Dedifferentiated amniotic fluid mesenchymal stem cell (primary cell): ENCODE data around the gene DHX8.
"Not testable (repeated sequence)": the region's sequence is repeated elsewhere in the genome, so short reads cannot be mapped to it uniquely, and the experiment has no call there.

ENCODE experiments used
- DNase-seq: peaks from one replicate; pipeline ENCODE4 v3.0.0-alpha.2; 2016; ENCODE audit errors: extremely low spot score

The DHX8 gene

GRCh38 chr17:43461185-43461584 lies 22.6 kb upstream of the DHX8 start:
- no peak for DNase-seq

- DNase-seq = not testable (repeated sequence)
Observed at GRCh38 chr17:43462569-43462968, 21.2 kb upstream of the DHX8 start.

GRCh38 chr17:43463241-43463640 lies 20.5 kb upstream of the DHX8 start:
- DNase-seq = no peak

GRCh38 chr17:43464046-43464445 lies 19.7 kb upstream of the DHX8 start:
- DNase-seq = no peak

GRCh38 chr17:43465049-43465448 lies 18.7 kb upstream of the DHX8 start:
- DNase-seq = no peak

GRCh38 chr17:43467981-43468581 lies 15.7 kb upstream of the DHX8 start:
- DNase-seq = peak; percentile 93

GRCh38 chr17:43468691-43469139 lies 15.1 kb upstream of the DHX8 start:
- DNase-seq = peak; percentile 61

GRCh38 chr17:43469145-43469544 lies 14.6 kb upstream of the DHX8 start:
- peak; percentile 78 for DNase-seq

- no peak for DNase-seq
Observed at GRCh38 chr17:43471585-43472160, 12.1 kb upstream of the DHX8 start.

GRCh38 chr17:43475494-43476089 lies 8.2 kb upstream of the DHX8 start:
- DNase-seq = no peak

- DNase-seq = not testable (repeated sequence)
Observed at GRCh38 chr17:43476306-43476705, 7.5 kb upstream of the DHX8 start.

GRCh38 chr17:43477832-43478634 lies 5.7 kb upstream of the DHX8 start:
- no peak for DNase-seq

- DNase-seq = no peak
Observed at GRCh38 chr17:43479948-43480347, 3.8 kb upstream of the DHX8 start.

- DNase-seq = no peak
Observed at GRCh38 chr17:43482103-43483012, 1.4 kb upstream of the DHX8 start.

- DNase-seq = no peak
Observed at GRCh38 chr17:43490621-43491020, 6.8 kb downstream of the DHX8 start.

- not testable (repeated sequence) for DNase-seq
Observed at GRCh38 chr17:43509440-43509839, 25.7 kb downstream of the DHX8 start.

GRCh38 chr17:43511199-43511598 lies 27.4 kb downstream of the DHX8 start:
- not testable (repeated sequence) for DNase-seq

- no peak for DNase-seq
Observed at GRCh38 chr17:43515656-43516055, 31.9 kb downstream of the DHX8 start.

GRCh38 chr17:43517161-43517560 lies 33.4 kb downstream of the DHX8 start:
- no peak for DNase-seq

GRCh38 chr17:43517615-43518386 lies 34.0 kb downstream of the DHX8 start:
- DNase-seq = peak; percentile 25

GRCh38 chr17:43521389-43521788 lies 37.6 kb downstream of the DHX8 start:
- DNase-seq = no peak
